CD14-positive monocyte (primary cell): Measurements from ENCODE around the gene DNAJB11. TPM values are rescaled to one million over a fixed set of nuclear protein-coding genes. Genes with fewer than 3 reads are reported as not detected.

Source experiments
- DNase-seq, 3 donors: peaks; one replicate each; pipeline ENCODE4 v3.0.0-alpha.2; 2011 to 2022
- H2AFZ ChIP-seq: 2 replicates; pipeline ENCODE4 v1.6.0; 2012; ENCODE audit warnings: mild to moderate bottlenecking, low read depth, low read length, inconsistent platforms; ENCODE audit not compliant: insufficient read depth, poor library complexity, severe bottlenecking
- H3K27ac ChIP-seq, 2 donors: 1 replicate in 1 of 2; 2 replicates in 1 of 2; pipeline ENCODE4 v1.5.1; 2012 to 2013; ENCODE audit warnings: low read length in 2 of 2, control low read depth in 1 of 2, inconsistent platforms in 1 of 2, low read depth in 1 of 2, mild to moderate bottlenecking in 1 of 2
- H3K27me3 ChIP-seq, 2 donors: one replicate each; pipeline versions ENCODE4 v1.6.0 to v1.6.1; 2011 to 2013; ENCODE audit warnings: low read length in 2 of 2; ENCODE audit not compliant: control insufficient read depth in 2 of 2, insufficient read depth in 2 of 2
- H3K36me3 ChIP-seq, 2 donors: replicated peaks in 1 of 2; 1 replicate in 1 of 2; 2 replicates in 1 of 2; pipeline versions ENCODE4 v1.5.1 to v1.6.1; 2012 to 2013; ENCODE audit warnings: low read length in 2 of 2, control low read depth in 1 of 2, inconsistent platforms in 1 of 2, mild to moderate bottlenecking in 1 of 2; ENCODE audit not compliant: insufficient read depth in 2 of 2, control insufficient read depth in 1 of 2
- H3K4me1 ChIP-seq, 2 donors: 1 replicate in 1 of 2; 2 replicates in 1 of 2; pipeline versions ENCODE4 v1.5.1 to v1.6.1; 2012 to 2013; ENCODE audit warnings: low read length in 2 of 2, control low read depth in 1 of 2, inconsistent platforms in 1 of 2, mild to moderate bottlenecking in 1 of 2, moderate library complexity in 1 of 2; ENCODE audit not compliant: insufficient read depth in 2 of 2, control insufficient read depth in 1 of 2
- H3K4me2 ChIP-seq: replicated peaks from 2 replicates; pipeline ENCODE3; 2012; ENCODE audit warnings: low read length, moderate library complexity, mild to moderate bottlenecking; ENCODE audit not compliant: poor library complexity, severe bottlenecking; ENCODE audit errors: extremely low read depth
- H3K4me3 ChIP-seq, 3 experiments: fragments of 200-600 bp in 1 of 3; sonication (generic) in 1 of 3; replicated peaks in 1 of 3; 1 replicate in 2 of 3; 2 replicates in 1 of 3; pipeline ENCODE4 v1.5.1; 2011 to 2013; ENCODE audit warnings: low read length in 3 of 3, mild to moderate bottlenecking in 3 of 3, control low read depth in 2 of 3, low read depth in 2 of 3, inconsistent platforms in 1 of 3, moderate library complexity in 1 of 3
- H3K79me2 ChIP-seq: 2 replicates; pipeline ENCODE4 v1.6.0; 2012; ENCODE audit warnings: mild to moderate bottlenecking, control low read depth, inconsistent platforms, low read length, moderate library complexity; ENCODE audit not compliant: insufficient read depth
- H3K9ac ChIP-seq: 2 replicates; pipeline ENCODE4 v1.6.0; 2017; ENCODE audit warnings: low read length, mild to moderate bottlenecking; ENCODE audit not compliant: insufficient read depth, poor library complexity, severe bottlenecking
- H3K9me3 ChIP-seq, 2 donors: replicated peaks in 1 of 2; 1 replicate in 1 of 2; 2 replicates in 1 of 2; pipeline versions ENCODE4 v1.5.1 to v1.6.1; 2012 to 2013; ENCODE audit warnings: low read length in 2 of 2, control low read depth in 1 of 2; ENCODE audit not compliant: control insufficient read depth in 1 of 2, insufficient read depth in 1 of 2
- H4K20me1 ChIP-seq: 2 replicates; pipeline ENCODE4 v1.6.0; 2012; ENCODE audit warnings: mild to moderate bottlenecking, low read length, control low read depth, moderate library complexity; ENCODE audit not compliant: insufficient read depth
- H3K27ac Mint-ChIP-seq, 7 donors: one replicate each; pipeline ENCODE4 v1.8.0; 2020; ENCODE audit warnings: mild to moderate bottlenecking in 7 of 7, mixed read lengths in 7 of 7, moderate library complexity in 6 of 7, inconsistent platforms in 2 of 7
- H3K27me3 Mint-ChIP-seq, 3 donors: one replicate each; pipeline ENCODE4 v1.8.0; 2021 to 2022; ENCODE audit warnings: low read depth in 3 of 3, mild to moderate bottlenecking in 3 of 3, mixed read lengths in 3 of 3, moderate library complexity in 3 of 3, inconsistent platforms in 1 of 3
- H3K36me3 Mint-ChIP-seq, 2 donors: one replicate each; pipeline ENCODE4 v1.8.0; 2020; ENCODE audit warnings: mixed read lengths in 2 of 2, inconsistent platforms in 1 of 2, mild to moderate bottlenecking in 1 of 2
- H3K4me1 Mint-ChIP-seq: one replicate; pipeline ENCODE4 v1.8.0; 2020; ENCODE audit warnings: mild to moderate bottlenecking, mixed read lengths
- H3K4me3 Mint-ChIP-seq, 2 donors: one replicate each; pipeline ENCODE4 v1.8.0; 2020; ENCODE audit warnings: mild to moderate bottlenecking in 2 of 2, mixed read lengths in 2 of 2, moderate library complexity in 1 of 2
- H3K9me3 Mint-ChIP-seq, 7 donors: one replicate each; pipeline ENCODE4 v1.8.0; 2020 to 2022; ENCODE audit warnings: mixed read lengths in 7 of 7, mild to moderate bottlenecking in 6 of 7, moderate library complexity in 6 of 7, inconsistent platforms in 2 of 7
- WGBS: methylation state at CpG from one replicate; pipeline ENCODE4 v1.1.5; 2013; ENCODE audit warnings: missing lambda C conversion rate; ENCODE audit not compliant: insufficient coverage; 5-methylcytosine and 5-hydroxymethylcytosine counted together
- intact Hi-C, 2 donors: fragments of 100-400 bp; cut with micrococcal nuclease; formaldehyde crosslinking; loops; one replicate each; pipeline versions ENCODE4 v1.15.0 to v1.15.1; 2023
- polyA plus RNA-seq, 3 donors: library from polyadenylated mRNA; depleted of rRNA in 1 of 3; unstranded in 2 of 3; stranded (reverse) in 1 of 3; fragments of 300-500 nt in 2 of 3; fragments of >200 nt in 1 of 3; fragmentation: Illumina TruSeq in 2 of 3; gene quantifications; 1 replicate in 2 of 3; 2 replicates in 1 of 3; pipeline ENCODE4 v1.2.3, GENCODE V29; 2012 to 2021
- TF ChIP-seq, protein P1 (sequence below): fragments of 200-600 bp; IDR thresholded peaks from one replicate; pipeline ENCODE4 v1.8.0; 2022; ENCODE audit warnings: antibody characterized with exemption, mild to moderate bottlenecking

DNAJB11 gene
- polyA plus RNA-seq, 3 donors: 32.5 to 45.8 (median 44.6) TPM

DNA sequence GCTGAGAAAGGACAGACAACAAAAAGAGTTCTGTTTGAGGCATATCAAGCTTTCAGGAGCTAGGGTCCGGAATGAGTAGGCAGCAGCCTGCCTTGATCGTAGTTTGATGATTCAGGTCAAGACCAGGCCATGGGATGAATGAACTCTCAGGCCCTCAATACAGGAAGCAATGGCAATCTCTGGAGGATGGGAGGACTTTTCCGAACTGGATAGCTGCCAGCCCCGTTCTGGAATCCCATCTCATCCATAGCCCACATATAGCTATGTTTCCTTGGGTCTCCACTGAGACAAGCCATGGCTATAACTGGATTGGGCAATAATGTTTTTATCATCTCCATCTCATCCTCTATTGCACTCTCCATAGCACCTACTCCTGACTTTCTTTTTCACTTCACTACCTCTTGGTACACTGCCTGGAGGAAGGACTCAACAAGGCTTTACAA lies 55.1 kb downstream of the DNAJB11 start:
- H3K27ac Mint-ChIP-seq: no peak overlapping the region
- Histone ChIP-seq H3K27ac (no peak overlapping the region), H3K27me3 (peaks cover 0 to 2% of the 10 kb centered on the region in 2 donors), H3K36me3 (no peaks in the 10 kb centered on the region), H2AFZ (no peak overlapping the region), H3K9me3 (no peaks in the 10 kb centered on the region), H3K4me3 (no peak overlapping the region), H3K9ac (no peak overlapping the region), H4K20me1 (no peaks in the 10 kb centered on the region), H3K4me2 (no peak overlapping the region), H3K79me2 (no peaks in the 10 kb centered on the region), H3K4me1 (no peaks in the 10 kb centered on the region)
- WGBS: 76% methylated on average over 2 of the region's 4 CpGs
- H3K4me3 Mint-ChIP-seq: no peak overlapping the region
- TF ChIP-seq, protein P1, sequence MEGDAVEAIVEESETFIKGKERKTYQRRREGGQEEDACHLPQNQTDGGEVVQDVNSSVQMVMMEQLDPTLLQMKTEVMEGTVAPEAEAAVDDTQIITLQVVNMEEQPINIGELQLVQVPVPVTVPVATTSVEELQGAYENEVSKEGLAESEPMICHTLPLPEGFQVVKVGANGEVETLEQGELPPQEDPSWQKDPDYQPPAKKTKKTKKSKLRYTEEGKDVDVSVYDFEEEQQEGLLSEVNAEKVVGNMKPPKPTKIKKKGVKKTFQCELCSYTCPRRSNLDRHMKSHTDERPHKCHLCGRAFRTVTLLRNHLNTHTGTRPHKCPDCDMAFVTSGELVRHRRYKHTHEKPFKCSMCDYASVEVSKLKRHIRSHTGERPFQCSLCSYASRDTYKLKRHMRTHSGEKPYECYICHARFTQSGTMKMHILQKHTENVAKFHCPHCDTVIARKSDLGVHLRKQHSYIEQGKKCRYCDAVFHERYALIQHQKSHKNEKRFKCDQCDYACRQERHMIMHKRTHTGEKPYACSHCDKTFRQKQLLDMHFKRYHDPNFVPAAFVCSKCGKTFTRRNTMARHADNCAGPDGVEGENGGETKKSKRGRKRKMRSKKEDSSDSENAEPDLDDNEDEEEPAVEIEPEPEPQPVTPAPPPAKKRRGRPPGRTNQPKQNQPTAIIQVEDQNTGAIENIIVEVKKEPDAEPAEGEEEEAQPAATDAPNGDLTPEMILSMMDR: no peak
- DNase-seq: no peak
- no peaks in the 10 kb centered on the region for H3K4me1 Mint-ChIP-seq
- peaks cover under 1 to 12% (median 9%) of the 10 kb centered on the region in 3 donors for H3K27me3 Mint-ChIP-seq
- peaks cover 0 to 4% (median 0%) of the 10 kb centered on the region in 7 donors for H3K9me3 Mint-ChIP-seq
- no peaks in the 10 kb centered on the region for H3K36me3 Mint-ChIP-seq
- intact Hi-C loops: no loop called here

DNA sequence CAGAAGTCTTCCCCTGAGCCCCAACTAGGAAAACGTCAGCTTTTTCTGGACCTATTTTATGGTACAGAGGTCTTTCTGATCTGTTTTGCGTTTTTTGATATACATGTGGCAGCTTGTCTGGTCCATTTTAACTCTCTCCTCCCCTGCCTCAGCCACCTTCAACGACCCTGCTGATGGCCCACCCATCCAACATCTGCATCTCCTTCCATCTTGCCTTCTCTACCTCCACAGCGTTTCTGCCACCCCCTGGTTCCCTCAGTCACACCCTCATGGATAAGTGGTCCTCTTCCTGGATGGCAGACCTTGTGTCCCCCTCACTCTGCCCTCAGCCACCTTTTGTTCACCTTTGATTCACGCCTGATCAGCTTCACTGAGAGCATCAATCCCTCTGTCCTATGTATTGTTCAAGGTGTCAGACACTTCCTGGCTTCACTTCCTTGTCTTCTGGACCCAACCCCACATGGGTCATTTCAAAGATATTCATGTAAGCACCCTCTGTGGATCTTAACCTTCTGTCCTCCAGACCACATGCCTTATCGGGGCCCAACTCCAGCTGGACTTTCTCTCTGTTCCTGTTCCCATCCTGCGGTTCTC lies 55.8 kb downstream of the DNAJB11 start:
- Histone ChIP-seq H3K36me3 (no peaks in the 10 kb centered on the region), H3K9me3 (no peaks in the 10 kb centered on the region), H3K79me2 (no peaks in the 10 kb centered on the region), H3K27me3 (peaks cover 0 to 2% of the 10 kb centered on the region in 2 donors), H3K4me2 (no peak overlapping the region), H2AFZ (no peak overlapping the region), H3K9ac (no peak overlapping the region), H3K4me1 (no peaks in the 10 kb centered on the region), H4K20me1 (no peaks in the 10 kb centered on the region), H3K27ac (no peak overlapping the region), H3K4me3 (no peak overlapping the region)
- intact Hi-C loops: no loop called here
- H3K27me3 Mint-ChIP-seq: peaks cover 2 to 12% (median 10%) of the 10 kb centered on the region in 3 donors
- TF ChIP-seq, protein P1: no peak
- H3K4me1 Mint-ChIP-seq: no peaks in the 10 kb centered on the region
- H3K27ac Mint-ChIP-seq: no peak overlapping the region
- no peaks in the 10 kb centered on the region for H3K36me3 Mint-ChIP-seq
- DNase-seq: no peak
- H3K4me3 Mint-ChIP-seq: no peak overlapping the region
- WGBS: 84% methylated on average over 6 of the region's 7 CpGs
- H3K9me3 Mint-ChIP-seq: peaks cover 0 to 4% (median 0%) of the 10 kb centered on the region in 7 donors
